B cell (primary cell): Measurements from ENCODE around the gene RECQL. TPM values are rescaled to one million over a fixed set of nuclear protein-coding genes. Genes with fewer than 3 reads are reported as not detected.
A peak's percentile ranks its signal among the peaks of the same experiment; 100 is the strongest.

Experiments used
- ATAC-seq: fragments of 200-7000 bp; cut with Tn5 transposase; one replicate; pipeline ENCODE4 v1.10.0; 2021; ENCODE audit warnings: low read depth, mild to moderate bottlenecking, moderate number of reproducible peaks, moderate library complexity
- CTCF ChIA-PET: fragments of 350-600 bp; sonication (Branson Sonifier 250); formaldehyde crosslinking; loops from one replicate; lab custom pipeline; 2021; ENCODE audit warnings: antibody characterized with exemption, inconsistent platforms; lab: Charles Lee
- POLR2A ChIA-PET: fragments of 350-600 bp; sonication (Branson Sonifier 250); formaldehyde crosslinking; loops from one replicate; lab custom pipeline; 2021; ENCODE audit warnings: antibody characterized with exemption; lab: Charles Lee
- DNase-seq: peaks from one replicate; pipeline ENCODE4 v3.0.0; 2013
- H2AFZ ChIP-seq: 2 replicates; pipeline ENCODE4 v1.6.1; 2012; ENCODE audit warnings: mild to moderate bottlenecking, low read depth, low read length; ENCODE audit not compliant: insufficient read depth, poor library complexity, severe bottlenecking
- H3K27ac ChIP-seq, 2 donors: 1 replicate in 1 of 2; 2 replicates in 1 of 2; pipeline ENCODE4 v1.5.1; 2012 to 2013; ENCODE audit warnings: low read length in 2 of 2, mild to moderate bottlenecking in 2 of 2, moderate library complexity in 1 of 2
- H3K27me3 ChIP-seq, 4 experiments: fragments of 200-600 bp in 1 of 4; sonication (generic) in 1 of 4; replicated peaks in 1 of 4; 1 replicate in 2 of 4; 2 replicates in 2 of 4; pipeline versions ENCODE4 v1.6.1 to v1.7.0; 2013 to 2016; ENCODE audit warnings: low read length in 3 of 4, mild to moderate bottlenecking in 2 of 4, mixed read lengths in 1 of 4, moderate library complexity in 1 of 4; ENCODE audit not compliant: insufficient read depth in 4 of 4, control insufficient read depth in 3 of 4; ENCODE audit errors: control extremely low read depth in 1 of 4
- H3K36me3 ChIP-seq, 2 experiments: replicated peaks in 1 of 2; 1 replicate in 1 of 2; 2 replicates in 1 of 2; pipeline versions ENCODE4 v1.6.1 to v1.7.1; 2013; ENCODE audit warnings: low read length in 1 of 2; ENCODE audit not compliant: insufficient read depth in 2 of 2, control insufficient read depth in 1 of 2; ENCODE audit errors: control extremely low read depth in 1 of 2, extremely low read depth in 1 of 2
- H3K4me1 ChIP-seq, 2 donors: fragments of 200-600 bp in 1 of 2; sonication (generic) in 1 of 2; 1 replicate in 1 of 2; 2 replicates in 1 of 2; pipeline versions ENCODE4 v1.5.1 to v1.6.1; 2013 to 2017; ENCODE audit warnings: low read length in 2 of 2; ENCODE audit not compliant: control insufficient read depth in 2 of 2, insufficient read depth in 2 of 2
- H3K4me2 ChIP-seq: replicated peaks from 2 replicates; pipeline ENCODE3; 2012; ENCODE audit warnings: mild to moderate bottlenecking, low read depth, low read length; ENCODE audit not compliant: poor library complexity, severe bottlenecking
- H3K4me3 ChIP-seq, 5 experiments: fragments of 200-600 bp in 1 of 5; sonication (generic) in 1 of 5; 1 replicate in 3 of 5; 2 replicates in 2 of 5; pipeline versions ENCODE4 v1.5.1 to v1.7.0; 2011 to 2016; ENCODE audit warnings: low read length in 4 of 5, mild to moderate bottlenecking in 4 of 5, low read depth in 2 of 5, control low read depth in 1 of 5, moderate library complexity in 1 of 5; ENCODE audit not compliant: insufficient read depth in 1 of 5; ENCODE audit errors: control extremely low read depth in 1 of 5, extremely low read depth in 1 of 5
- H3K79me2 ChIP-seq: fragments of 200-600 bp; sonication (generic); one replicate; pipeline ENCODE4 v1.6.0; 2016; ENCODE audit warnings: low read length; ENCODE audit not compliant: control insufficient read depth, insufficient read depth
- H3K9ac ChIP-seq: fragments of 200-600 bp; sonication (generic); 2 replicates; pipeline ENCODE4 v1.6.1; 2017; ENCODE audit warnings: mild to moderate bottlenecking, low read length, moderate library complexity
- H3K9me3 ChIP-seq, 3 donors: one replicate each; pipeline versions ENCODE4 v1.6.1 to v1.7.1; 2013; ENCODE audit warnings: low read length in 2 of 3; ENCODE audit not compliant: control insufficient read depth in 2 of 3, insufficient read depth in 1 of 3; ENCODE audit errors: control extremely low read depth in 1 of 3
- H4K20me1 ChIP-seq: 2 replicates; pipeline ENCODE4 v1.6.0; 2012; ENCODE audit warnings: mild to moderate bottlenecking, low read length; ENCODE audit not compliant: insufficient read depth, control insufficient read depth, poor library complexity, severe bottlenecking
- H3K27ac Mint-ChIP-seq: one replicate; pipeline ENCODE4 v1.8.0; 2021; ENCODE audit warnings: mixed read lengths
- H3K27me3 Mint-ChIP-seq: one replicate; pipeline ENCODE4 v1.8.0; 2021; ENCODE audit warnings: mixed read lengths
- H3K4me1 Mint-ChIP-seq: one replicate; pipeline ENCODE4 v1.8.0; 2021; ENCODE audit warnings: mixed read lengths
- H3K4me3 Mint-ChIP-seq: one replicate; pipeline ENCODE4 v1.8.0; 2021; ENCODE audit warnings: mixed read lengths
- H3K9me3 Mint-ChIP-seq: one replicate; pipeline ENCODE4 v1.8.0; 2022; ENCODE audit warnings: mixed read lengths; ENCODE audit not compliant: insufficient read depth
- CTCF ChIP-seq: fragments of 200-600 bp; IDR thresholded peaks from one replicate; pipeline ENCODE4 v1.8.0; 2022; ENCODE audit warnings: antibody characterized with exemption, mild to moderate bottlenecking
- EZH2 ChIP-seq: IDR thresholded peaks from 2 replicates; pipeline ENCODE4 v1.6.1; 2012; ENCODE audit warnings: borderline replicate concordance, low read depth, mild to moderate bottlenecking, moderate library complexity, low read length; ENCODE audit not compliant: insufficient read depth, poor library complexity, severe bottlenecking
- WGBS: methylation state at CpG from one replicate; pipeline ENCODE4 v1.1.5; 2013; ENCODE audit warnings: missing lambda C conversion rate; ENCODE audit not compliant: insufficient coverage; 5-methylcytosine and 5-hydroxymethylcytosine counted together
- intact Hi-C: fragments of 100-400 bp; cut with micrococcal nuclease; formaldehyde crosslinking; loops from one replicate; pipeline ENCODE4 v1.10.0; 2022
- polyA minus RNA-seq: library from RNA; depleted of rRNA, polyadenylated mRNA; stranded (reverse); fragments of >200 nt; gene quantifications from 2 replicates; pipeline ENCODE4 v1.2.3, GENCODE V29; 2012
- polyA plus RNA-seq: library from polyadenylated mRNA; depleted of rRNA; stranded (reverse); fragments of >200 nt; gene quantifications from 2 replicates; pipeline ENCODE4 v1.2.3, GENCODE V29; 2012
- total RNA-seq, 2 donors: library from RNA; stranded (reverse); fragments of 120-200 nt in 1 of 2; gene quantifications; 1 replicate in 1 of 2; 2 replicates in 1 of 2; pipeline versions ENCODE4 v1.2.3 to v1.2.4, GENCODE V29; 2013 to 2022

The RECQL gene
- total RNA-seq (54.8 and 56.3 TPM in 2 replicates), polyA plus RNA-seq (13.9 and 14.4 TPM in 2 replicates), polyA minus RNA-seq (17.8 and 23.8 TPM in 2 replicates)
- 95.3 TPM for total RNA-seq (2013)

GRCh38 chr12:21501258-21502163 is at the start of gene RECQL, which contains the start of gene GOLT1B:
Gene RECQL, minus strand, starts transcription at chr12:21501635. Its CDS starts 2,065 bp downstream, at chr12:21499570.
Gene GOLT1B, plus strand, starts transcription at chr12:21501789. Its CDS starts 135 bp downstream, at chr12:21501924.
- H3K4me1 Mint-ChIP-seq = peaks cover 37% of the 10 kb centered on the region

More at GRCh38 chr12:21501258-21502163, at the start of gene RECQL, which contains the start of gene GOLT1B:
- H3K9me3 ChIP-seq = no peaks in the 10 kb centered on the region
- peaks cover 12% of the 10 kb centered on the region for H4K20me1 ChIP-seq
- H3K4me1 ChIP-seq = peaks cover 26 to 28% of the 10 kb centered on the region in 2 donors
- peak within 1 kb of the TSS; percentile 96 for H3K9ac ChIP-seq
- WGBS = under 1% methylated on average over 57 of the region's 61 CpGs
- peak; percentile 96 for DNase-seq
- ATAC-seq = peak; percentile 95
- Mint-ChIP-seq H3K9me3 (no peaks in the 10 kb centered on the region), H3K27ac (no peak within 1 kb of the TSS), H3K27me3 (no peaks in the 10 kb centered on the region), H3K4me3 (no peak within 1 kb of the TSS)
- H3K27me3 ChIP-seq = no peaks in the 10 kb centered on the region
- ChIA-PET CTCF (interaction anchor here (0.8 to 1.0 kb wide), 2 partner anchors 64 to 179 kb away, joined by 3 read pairs; partner anchors contain the start of gene PYROXD1), POLR2A (interaction anchor here (1.0 to 1.6 kb wide), 3 partner anchors 27 to 1123 kb away, joined by 3 to 6 read pairs (median 4); partner anchors contain the start of genes ETNK1 and PYROXD1)
- peak within 1 kb of the TSS; percentile 70 to 89 for H3K27ac ChIP-seq
- peaks cover 83% of the 10 kb centered on the region for H3K79me2 ChIP-seq
- intact Hi-C loops = loop anchor here (1.0 to 5.0 kb wide), 5 partner anchors 25 to 1041 kb away; partner anchors contain the start of genes C2CD5, LDHB, PYROXD1 and SPX
- TF ChIP-seq EZH2 (no peak), CTCF (no peak)
- peak within 1 kb of the TSS; percentile 69 to 97 (median 92) for H3K4me3 ChIP-seq
- peak within 1 kb of the TSS; percentile 99 for H2AFZ ChIP-seq
- H3K36me3 ChIP-seq = peaks cover 0 to 25% of the 10 kb centered on the region in 2 experiments
- peak within 1 kb of the TSS; percentile 87 for H3K4me2 ChIP-seq
